Sigmoid colon (tissue), 7 donors: Measurements from ENCODE around the gene SFXN5. TPM values are rescaled to one million over a fixed set of nuclear protein-coding genes. Genes with fewer than 3 reads are reported as not detected.

ENCODE experiments used
- DNase-seq: peaks from one replicate; pipeline ENCODE4 v3.0.0-alpha.2; 2019
- H3K27ac ChIP-seq, 4 donors: fragments of 200-600 bp; sonication (generic); one replicate each; pipeline ENCODE4 v1.5.1; 2016 to 2019; ENCODE audit warnings: mild to moderate bottlenecking in 1 of 4
- H3K27me3 ChIP-seq, 3 donors: fragments of 200-600 bp; sonication (generic); one replicate each; pipeline ENCODE4 v1.5.1; 2019; ENCODE audit warnings: mild to moderate bottlenecking in 1 of 3
- H3K36me3 ChIP-seq, 4 donors: fragments of 200-600 bp; sonication (generic); one replicate each; pipeline ENCODE4 v1.5.1; 2016 to 2019
- H3K4me1 ChIP-seq, 4 donors: fragments of 200-600 bp; sonication (generic); one replicate each; pipeline ENCODE4 v1.5.1; 2017 to 2019
- H3K4me3 ChIP-seq, 4 donors: fragments of 200-600 bp; sonication (generic); one replicate each; pipeline ENCODE4 v1.5.1; 2017 to 2019; ENCODE audit warnings: mild to moderate bottlenecking in 2 of 4, moderate library complexity in 1 of 4
- H3K9me3 ChIP-seq, 4 donors: fragments of 200-600 bp in 3 of 4; sonication (generic) in 3 of 4; one replicate each; pipeline versions ENCODE4 v1.5.1 to v1.6.1; 2013 to 2019
- EP300 ChIP-seq, 4 donors: sonication (generic); formaldehyde crosslinking; IDR thresholded peaks; one replicate each; pipeline ENCODE4 v1.6.1; 2017; ENCODE audit warnings: antibody characterized with exemption in 4 of 4
- POLR2A ChIP-seq, 2 donors: fragments of 450-650 bp; IDR thresholded peaks; one replicate each; pipeline ENCODE4 v1.6.1; 2016; ENCODE audit warnings: antibody characterized with exemption in 2 of 2, mild to moderate bottlenecking in 2 of 2, moderate library complexity in 2 of 2
- POLR2AphosphoS5 ChIP-seq, 4 donors: sonication (generic); formaldehyde crosslinking; IDR thresholded peaks; one replicate each; pipeline ENCODE4 v1.6.1; 2017; ENCODE audit warnings: antibody characterized with exemption in 4 of 4
- WGBS, 2 donors: extraction: QIAGEN DNeasy Blood & Tissue Kit; methylation state at CpG; one replicate each; pipeline ENCODE4 v1.1.7; 2013; 5-methylcytosine and 5-hydroxymethylcytosine counted together
- intact Hi-C: fragments of 100-400 bp; cut with DNase I; formaldehyde crosslinking; loops from one replicate; pipeline ENCODE4 v1.15.1; 2023
- polyA plus RNA-seq, 3 donors: library from polyadenylated mRNA; stranded (reverse); fragments of 200-250 nt; gene quantifications; one replicate each; pipeline ENCODE4 v1.2.3, GENCODE V29; 2013
- total RNA-seq, 4 donors: library from RNA; depleted of rRNA; stranded (reverse); fragments of >200 nt; gene quantifications; one replicate each; pipeline ENCODE4 v1.1.0, GENCODE V29; 2016
- TF ChIP-seq, protein P1 (sequence below), 4 experiments: fragments of 450-650 bp in 3 of 4; fragments of 200-600 bp in 1 of 4; IDR thresholded peaks; one replicate each; pipeline ENCODE4 v1.5.1; 2016 to 2019; ENCODE audit warnings: antibody characterized with exemption in 4 of 4, mild to moderate bottlenecking in 3 of 4, moderate library complexity in 2 of 4
- donor health status: healthy with polysubstance abuse.
- donor health status: Bipolar disorder and iron deficiency.
- donor health status: healthy.

SFXN5 gene
- total and polyA plus RNA-seq, 7 donors: 5.4 to 27.1 (median 11.1) TPM

DNA sequence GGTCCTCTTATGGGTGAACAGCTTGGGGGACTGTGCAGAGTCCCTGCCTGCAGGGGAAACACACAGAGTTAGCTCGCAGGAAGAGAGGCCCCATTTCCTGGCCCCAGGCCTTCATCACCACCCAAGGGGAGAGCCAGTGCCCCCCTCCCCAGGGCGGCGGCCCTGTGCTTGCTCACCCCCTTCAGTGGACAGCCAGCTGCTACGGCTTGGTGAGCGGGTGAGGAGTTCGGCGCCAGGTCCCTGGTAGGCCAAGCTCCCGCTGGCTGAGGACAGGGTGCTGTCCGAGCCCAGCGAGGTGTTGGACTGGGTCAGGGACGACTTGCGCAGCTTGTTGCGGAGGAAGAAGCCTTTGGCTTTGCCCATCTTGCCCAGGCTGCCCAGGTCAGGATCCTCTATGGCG is 17.2 kb upstream of the SFXN5 start:
- 92 to 96% methylated on average over 14 of the region's 14 CpGs for WGBS, 2 donors
- intact Hi-C loops: loop anchor here (5.0 to 10.0 kb wide), 2 partner anchors 89 to 94 kb away; no protein-coding TSS in a partner anchor
- DNase-seq: no peak
- TF ChIP-seq, protein P1, sequence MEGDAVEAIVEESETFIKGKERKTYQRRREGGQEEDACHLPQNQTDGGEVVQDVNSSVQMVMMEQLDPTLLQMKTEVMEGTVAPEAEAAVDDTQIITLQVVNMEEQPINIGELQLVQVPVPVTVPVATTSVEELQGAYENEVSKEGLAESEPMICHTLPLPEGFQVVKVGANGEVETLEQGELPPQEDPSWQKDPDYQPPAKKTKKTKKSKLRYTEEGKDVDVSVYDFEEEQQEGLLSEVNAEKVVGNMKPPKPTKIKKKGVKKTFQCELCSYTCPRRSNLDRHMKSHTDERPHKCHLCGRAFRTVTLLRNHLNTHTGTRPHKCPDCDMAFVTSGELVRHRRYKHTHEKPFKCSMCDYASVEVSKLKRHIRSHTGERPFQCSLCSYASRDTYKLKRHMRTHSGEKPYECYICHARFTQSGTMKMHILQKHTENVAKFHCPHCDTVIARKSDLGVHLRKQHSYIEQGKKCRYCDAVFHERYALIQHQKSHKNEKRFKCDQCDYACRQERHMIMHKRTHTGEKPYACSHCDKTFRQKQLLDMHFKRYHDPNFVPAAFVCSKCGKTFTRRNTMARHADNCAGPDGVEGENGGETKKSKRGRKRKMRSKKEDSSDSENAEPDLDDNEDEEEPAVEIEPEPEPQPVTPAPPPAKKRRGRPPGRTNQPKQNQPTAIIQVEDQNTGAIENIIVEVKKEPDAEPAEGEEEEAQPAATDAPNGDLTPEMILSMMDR (IDR thresholded peaks at IDR 0.05): no peak
- Histone ChIP-seq H3K27ac (peak overlapping the region in 2 of 4 donors; percentile 69 to 75), H3K36me3 (peaks cover 7 to 35% (median 9%) of the 10 kb centered on the region in 4 donors), H3K9me3 (no peaks in the 10 kb centered on the region), H3K27me3 (no peaks in the 10 kb centered on the region), H3K4me1 (peaks cover 0 to 72% (median 40%) of the 10 kb centered on the region in 4 donors), H3K4me3 (no peak overlapping the region)

DNA sequence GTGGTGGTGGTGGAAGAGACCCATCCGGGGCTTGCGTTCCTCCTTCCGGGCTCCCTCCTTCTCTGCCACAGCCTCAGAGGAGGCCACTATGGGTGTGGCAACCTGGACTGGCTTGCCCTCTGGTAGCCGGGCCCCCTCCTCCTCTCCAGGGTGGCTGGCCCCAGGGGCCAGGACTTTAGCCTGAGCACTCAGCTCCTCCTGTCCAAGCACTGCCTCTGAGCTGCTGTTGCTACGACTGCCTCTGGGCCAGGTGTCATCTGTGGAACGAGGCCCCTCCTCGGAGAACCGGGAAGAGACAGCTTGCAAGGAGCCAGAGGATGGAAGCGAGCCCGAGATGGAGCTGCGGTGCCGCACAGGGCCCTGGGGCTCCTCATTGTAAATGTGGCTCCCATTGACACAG is 16.7 kb upstream of the SFXN5 start:
- H3K4me3 ChIP-seq: no peak overlapping the region
- no peaks in the 10 kb centered on the region for H3K27me3 ChIP-seq
- H3K4me1 ChIP-seq: peaks cover 0 to 71% (median 39%) of the 10 kb centered on the region in 4 donors
- H3K36me3 ChIP-seq: peaks cover 7 to 36% (median 9%) of the 10 kb centered on the region in 4 donors
- no peak for DNase-seq
- H3K9me3 ChIP-seq: no peaks in the 10 kb centered on the region
- TF ChIP-seq EP300 (IDR thresholded peaks at IDR 0.05) (no peak), POLR2A (IDR thresholded peaks at IDR 0.05) (no peak), POLR2AphosphoS5 (IDR thresholded peaks at IDR 0.05) (no peak)
- TF ChIP-seq, protein P1 (IDR thresholded peaks at IDR 0.05): no peak
- no peak overlapping the region for H3K27ac ChIP-seq
- 93 to 95% methylated on average over 12 of the region's 12 CpGs for WGBS, 2 donors
- intact Hi-C loops: loop anchor here (5.0 to 10.0 kb wide), 2 partner anchors 89 to 93 kb away; no protein-coding TSS in a partner anchor

DNA sequence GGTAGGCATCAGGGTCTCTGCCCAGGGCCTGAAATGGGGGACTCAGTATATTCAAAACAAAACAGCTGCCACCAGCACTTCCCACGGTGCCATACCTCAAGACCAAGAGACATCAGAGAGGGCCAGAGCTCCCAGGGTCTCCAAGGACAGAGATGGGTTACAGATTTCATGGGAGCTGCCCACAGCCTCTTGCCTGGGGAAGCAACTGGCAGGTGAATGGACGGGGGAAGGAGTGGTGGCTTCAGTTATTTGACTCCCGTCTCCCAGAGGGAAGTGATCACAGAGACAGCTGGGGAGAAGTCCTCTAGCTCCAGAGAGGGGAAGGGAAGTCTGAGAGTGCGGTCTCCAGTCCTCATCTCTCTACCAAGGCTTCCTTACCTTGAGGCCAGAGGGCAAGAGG is 15.8 kb upstream of the SFXN5 start:
- H3K27ac ChIP-seq: no peak overlapping the region
- 79 to 88% methylated on average over 4 of the region's 4 CpGs for WGBS, 2 donors
- TF ChIP-seq EP300 (IDR thresholded peaks at IDR 0.05) (no peak), POLR2A (IDR thresholded peaks at IDR 0.05) (no peak), POLR2AphosphoS5 (IDR thresholded peaks at IDR 0.05) (no peak)
- TF ChIP-seq, protein P1 (IDR thresholded peaks at IDR 0.05): no peak

DNA sequence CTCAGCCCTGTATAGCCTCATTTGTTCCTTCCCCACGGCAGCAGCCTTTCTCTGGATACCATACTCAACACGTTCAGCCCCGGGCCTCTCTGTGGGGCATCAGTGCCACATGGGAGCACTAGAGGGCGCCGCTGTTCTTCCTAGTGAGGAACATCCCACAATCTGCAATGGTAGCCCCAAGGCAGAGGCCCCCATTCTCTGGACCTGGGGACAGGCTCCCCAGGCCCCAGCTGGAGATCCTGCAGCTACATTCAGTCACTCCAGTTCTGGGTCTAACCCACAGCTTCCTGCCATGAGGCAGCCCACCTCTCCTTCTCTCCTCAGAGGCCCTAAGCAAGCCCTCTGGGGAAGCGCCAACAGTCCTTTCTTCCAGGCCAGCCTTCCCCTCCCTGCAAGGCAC is 14.2 kb upstream of the SFXN5 start:
- H3K4me3 ChIP-seq: no peak overlapping the region
- no peaks in the 10 kb centered on the region for H3K9me3 ChIP-seq
- no peaks in the 10 kb centered on the region for H3K27me3 ChIP-seq
- H3K27ac ChIP-seq: no peak overlapping the region
- H3K36me3 ChIP-seq: peaks cover 7 to 36% (median 9%) of the 10 kb centered on the region in 4 donors
- no peak for TF ChIP-seq POLR2A (IDR thresholded peaks at IDR 0.05)
- TF ChIP-seq, protein P1 (IDR thresholded peaks at IDR 0.05): peak; percentile 59 to 94 (median 82)
- peaks cover 0 to 49% (median 29%) of the 10 kb centered on the region in 4 donors for H3K4me1 ChIP-seq
- intact Hi-C loops: loop anchor here (1.0 to 10.0 kb wide), 4 partner anchors 71 to 92 kb away; no protein-coding TSS in a partner anchor
- 16 to 18% methylated on average over 6 of the region's 6 CpGs for WGBS, 2 donors
- peak; percentile 90 for DNase-seq

More for the DNA sequence above, 15.8 kb upstream of the SFXN5 start:
- Histone ChIP-seq H3K9me3 (no peaks in the 10 kb centered on the region), H3K36me3 (peaks cover 7 to 36% (median 9%) of the 10 kb centered on the region in 4 donors), H3K4me3 (no peak overlapping the region), H3K4me1 (peaks cover 0 to 62% (median 35%) of the 10 kb centered on the region in 4 donors), H3K27me3 (no peaks in the 10 kb centered on the region)
- intact Hi-C loops: loop anchor here (5.0 to 10.0 kb wide), 2 partner anchors 90 to 93 kb away; no protein-coding TSS in a partner anchor
- DNase-seq: no peak

DNA sequence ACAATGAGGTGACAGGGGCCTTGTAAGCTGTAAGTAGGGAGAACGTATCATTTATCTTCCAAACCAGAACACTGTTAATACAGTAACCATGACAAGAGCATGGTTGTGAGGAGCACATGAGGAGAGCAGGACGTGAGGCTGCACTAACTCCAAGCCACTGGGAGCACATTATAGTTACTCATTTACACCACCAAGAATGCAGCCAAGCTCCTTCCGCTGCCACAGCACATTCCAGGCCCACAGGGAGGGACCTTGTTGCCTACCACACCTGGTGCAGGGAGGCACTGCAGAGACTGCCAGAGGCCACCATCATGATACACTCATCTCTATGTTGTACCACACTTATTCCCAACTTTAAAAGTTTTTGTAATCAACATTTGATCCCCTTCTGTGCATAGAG is 13.5 kb upstream of the SFXN5 start:
- Histone ChIP-seq H3K9me3 (no peaks in the 10 kb centered on the region), H3K27me3 (no peaks in the 10 kb centered on the region), H3K4me1 (peaks cover 0 to 44% (median 22%) of the 10 kb centered on the region in 4 donors), H3K4me3 (no peak overlapping the region), H3K36me3 (peaks cover 7 to 43% (median 11%) of the 10 kb centered on the region in 4 donors), H3K27ac (no peak overlapping the region)
- 42 to 80% methylated on average over 3 of the region's 3 CpGs for WGBS, 2 donors
- intact Hi-C loops: loop anchor here (1.0 to 10.0 kb wide), 4 partner anchors 71 to 92 kb away; no protein-coding TSS in a partner anchor
- DNase-seq: no peak
- TF ChIP-seq EP300 (IDR thresholded peaks at IDR 0.05) (no peak), POLR2AphosphoS5 (IDR thresholded peaks at IDR 0.05) (no peak), POLR2A (IDR thresholded peaks at IDR 0.05) (no peak)
- TF ChIP-seq, protein P1 (IDR thresholded peaks at IDR 0.05): no peak
